Liver (tissue), 9 donors: ENCODE measurements around the gene ACAN. TPM values are rescaled to one million over a fixed set of nuclear protein-coding genes. Genes with fewer than 3 reads are reported as not detected.

Experiments
- DNase-seq: peaks from one replicate; pipeline ENCODE4 v3.0.0-alpha.2; 2017; ENCODE audit warnings: low spot score
- H3K27ac ChIP-seq, 2 donors: one replicate each; pipeline ENCODE4 v1.7.0; 2013; ENCODE audit warnings: inconsistent platforms in 2 of 2, low read length in 2 of 2, control low read depth in 1 of 2, low read depth in 1 of 2, mild to moderate bottlenecking in 1 of 2
- H3K27me3 ChIP-seq, 4 donors: one replicate each; pipeline versions ENCODE4 v1.6.1 to v1.7.0; 2013; ENCODE audit warnings: low read length in 3 of 4, inconsistent platforms in 1 of 4, mild to moderate bottlenecking in 1 of 4, moderate library complexity in 1 of 4; ENCODE audit not compliant: control insufficient read depth in 4 of 4, insufficient read depth in 4 of 4
- H3K36me3 ChIP-seq, 4 donors: one replicate each; pipeline versions ENCODE4 v1.6.1 to v1.7.0; 2013; ENCODE audit warnings: low read length in 3 of 4, mild to moderate bottlenecking in 3 of 4, low read depth in 1 of 4, moderate library complexity in 1 of 4; ENCODE audit not compliant: control insufficient read depth in 4 of 4, insufficient read depth in 3 of 4
- H3K4me1 ChIP-seq, 4 donors: one replicate each; pipeline versions ENCODE4 v1.6.1 to v1.7.0; 2013; ENCODE audit warnings: low read length in 3 of 4, mild to moderate bottlenecking in 3 of 4, moderate library complexity in 1 of 4; ENCODE audit not compliant: control insufficient read depth in 4 of 4, insufficient read depth in 4 of 4
- H3K4me3 ChIP-seq, 3 donors: one replicate each; pipeline versions ENCODE4 v1.6.1 to v1.7.0; 2013; ENCODE audit warnings: low read length in 3 of 3, control low read depth in 1 of 3, low read depth in 1 of 3, mild to moderate bottlenecking in 1 of 3
- H3K9ac ChIP-seq, 2 donors: one replicate each; pipeline ENCODE4 v1.7.0; 2013; ENCODE audit warnings: low read length in 2 of 2, mild to moderate bottlenecking in 2 of 2, moderate library complexity in 2 of 2, control low read depth in 1 of 2, low read depth in 1 of 2
- H3K9me3 ChIP-seq, 4 donors: one replicate each; pipeline versions ENCODE4 v1.6.1 to v1.7.0; 2013; ENCODE audit warnings: low read length in 3 of 4; ENCODE audit not compliant: control insufficient read depth in 4 of 4
- ATF3 ChIP-seq: IDR thresholded peaks from 2 replicates; pipeline ENCODE4 v1.6.1; 2016; ENCODE audit warnings: antibody characterized with exemption
- FOXA1 ChIP-seq: IDR thresholded peaks from 2 replicates; pipeline ENCODE4 v1.6.1; 2016; ENCODE audit warnings: antibody characterized with exemption
- FOXA2 ChIP-seq: IDR thresholded peaks from 2 replicates; pipeline ENCODE4 v1.6.1; 2016; ENCODE audit warnings: antibody characterized with exemption
- GABPA ChIP-seq, 2 donors: IDR thresholded peaks in 1 of 2; conservative IDR thresholded peaks in 1 of 2; 2 replicates each; pipeline ENCODE4 v1.6.1; 2016; ENCODE audit warnings: antibody characterized with exemption in 2 of 2, mild to moderate bottlenecking in 1 of 2, moderate library complexity in 1 of 2
- HNF4A ChIP-seq, 2 donors: conservative IDR thresholded peaks; 2 replicates each; pipeline ENCODE4 v1.6.1; 2016; ENCODE audit warnings: antibody characterized with exemption in 2 of 2, mild to moderate bottlenecking in 2 of 2
- HNF4G ChIP-seq: IDR thresholded peaks from 2 replicates; pipeline ENCODE4 v1.6.1; 2016; ENCODE audit warnings: antibody characterized with exemption
- MAX ChIP-seq: IDR thresholded peaks from 2 replicates; pipeline ENCODE4 v1.6.1; 2016; ENCODE audit warnings: antibody characterized with exemption
- RXRA ChIP-seq, 2 donors: IDR thresholded peaks; 2 replicates each; pipeline ENCODE4 v1.6.1; 2017 to 2018; ENCODE audit warnings: antibody characterized with exemption in 2 of 2, mild to moderate bottlenecking in 1 of 2
- SP1 ChIP-seq: IDR thresholded peaks from 2 replicates; pipeline ENCODE4 v1.6.1; 2018; ENCODE audit warnings: antibody characterized with exemption, mild to moderate bottlenecking
- TAF1 ChIP-seq: conservative IDR thresholded peaks from 2 replicates; pipeline ENCODE4 v1.6.1; 2016; ENCODE audit warnings: antibody characterized with exemption, mild to moderate bottlenecking
- YY1 ChIP-seq: IDR thresholded peaks from 2 replicates; pipeline ENCODE4 v1.6.1; 2016; ENCODE audit warnings: antibody characterized with exemption, mild to moderate bottlenecking
- ZBTB33 ChIP-seq: IDR thresholded peaks from 2 replicates; pipeline ENCODE4 v1.6.1; 2016; ENCODE audit warnings: antibody characterized with exemption
- WGBS: extraction: QIAGEN DNeasy Blood & Tissue Kit; methylation state at CpG from one replicate; pipeline ENCODE4 v1.1.7; 2013; 5-methylcytosine and 5-hydroxymethylcytosine counted together
- polyA plus RNA-seq, 2 donors: library from polyadenylated mRNA; stranded (reverse) in 1 of 2; unstranded in 1 of 2; fragments of 200-250 nt in 1 of 2; fragments of >200 nt in 1 of 2; fragmentation: Nextera tagmentation in 1 of 2; extraction: Ambion mirVana in 1 of 2; gene quantifications; one replicate each; pipeline versions ENCODE4 v1.2.1 to v1.2.3, GENCODE V29; 2013 to 2015
- total RNA-seq, 2 donors: library from RNA; depleted of rRNA; stranded (reverse); fragments of >200 nt; gene quantifications; one replicate each; pipeline ENCODE4 v1.2.3, GENCODE V29; 2014
- TF ChIP-seq, protein P1 (sequence below): IDR thresholded peaks from 2 replicates; pipeline ENCODE4 v1.6.1; 2016; ENCODE audit warnings: antibody characterized with exemption, mild to moderate bottlenecking
- donor health status: healthy.
- donor health status: healthy.
- donor health status: healthy.
- donor health status: healthy.
- donor health status: healthy.

Gene ACAN
- total and polyA plus RNA-seq, 4 donors = under 0.01 to 0.05 (median under 0.01) TPM; not detected in 1

DNA sequence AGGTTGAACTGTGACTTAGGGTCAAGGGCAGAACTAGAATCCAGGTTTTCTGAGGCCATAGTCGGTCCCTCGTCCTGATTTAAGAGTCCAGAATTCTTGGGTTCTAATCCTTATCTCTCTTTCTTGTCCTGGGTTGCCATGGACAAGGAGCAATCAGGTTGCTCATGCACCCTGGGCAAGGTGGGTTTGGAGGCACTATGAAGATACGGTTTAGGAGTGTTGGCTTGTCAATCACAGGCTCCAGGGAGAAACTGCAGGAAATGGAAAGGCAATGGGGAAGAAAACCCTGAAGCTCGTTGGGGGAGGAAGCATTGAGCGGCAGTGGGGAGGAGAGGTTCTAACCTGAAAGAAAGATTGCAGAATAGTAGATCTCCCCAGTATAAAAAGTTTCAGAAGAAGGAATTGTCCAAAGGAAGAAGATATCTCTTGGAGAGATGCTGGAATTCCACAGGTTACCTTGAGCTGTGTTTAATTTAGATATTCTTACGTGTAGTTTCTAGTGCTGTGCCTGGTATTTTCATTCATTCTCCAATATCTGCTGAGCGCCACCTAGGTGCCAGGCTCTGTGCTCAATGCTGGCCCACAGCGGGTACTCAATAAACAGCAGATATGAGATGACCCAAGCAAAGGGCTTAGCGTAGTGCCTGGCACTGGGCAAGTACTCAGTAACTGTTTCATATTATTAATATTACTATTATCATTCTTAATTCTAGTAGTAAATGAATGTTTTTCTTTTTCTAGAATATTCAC, 2.0 kb downstream of the ACAN start (continued):
- TF ChIP-seq, protein P1, sequence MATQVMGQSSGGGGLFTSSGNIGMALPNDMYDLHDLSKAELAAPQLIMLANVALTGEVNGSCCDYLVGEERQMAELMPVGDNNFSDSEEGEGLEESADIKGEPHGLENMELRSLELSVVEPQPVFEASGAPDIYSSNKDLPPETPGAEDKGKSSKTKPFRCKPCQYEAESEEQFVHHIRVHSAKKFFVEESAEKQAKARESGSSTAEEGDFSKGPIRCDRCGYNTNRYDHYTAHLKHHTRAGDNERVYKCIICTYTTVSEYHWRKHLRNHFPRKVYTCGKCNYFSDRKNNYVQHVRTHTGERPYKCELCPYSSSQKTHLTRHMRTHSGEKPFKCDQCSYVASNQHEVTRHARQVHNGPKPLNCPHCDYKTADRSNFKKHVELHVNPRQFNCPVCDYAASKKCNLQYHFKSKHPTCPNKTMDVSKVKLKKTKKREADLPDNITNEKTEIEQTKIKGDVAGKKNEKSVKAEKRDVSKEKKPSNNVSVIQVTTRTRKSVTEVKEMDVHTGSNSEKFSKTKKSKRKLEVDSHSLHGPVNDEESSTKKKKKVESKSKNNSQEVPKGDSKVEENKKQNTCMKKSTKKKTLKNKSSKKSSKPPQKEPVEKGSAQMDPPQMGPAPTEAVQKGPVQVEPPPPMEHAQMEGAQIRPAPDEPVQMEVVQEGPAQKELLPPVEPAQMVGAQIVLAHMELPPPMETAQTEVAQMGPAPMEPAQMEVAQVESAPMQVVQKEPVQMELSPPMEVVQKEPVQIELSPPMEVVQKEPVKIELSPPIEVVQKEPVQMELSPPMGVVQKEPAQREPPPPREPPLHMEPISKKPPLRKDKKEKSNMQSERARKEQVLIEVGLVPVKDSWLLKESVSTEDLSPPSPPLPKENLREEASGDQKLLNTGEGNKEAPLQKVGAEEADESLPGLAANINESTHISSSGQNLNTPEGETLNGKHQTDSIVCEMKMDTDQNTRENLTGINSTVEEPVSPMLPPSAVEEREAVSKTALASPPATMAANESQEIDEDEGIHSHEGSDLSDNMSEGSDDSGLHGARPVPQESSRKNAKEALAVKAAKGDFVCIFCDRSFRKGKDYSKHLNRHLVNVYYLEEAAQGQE = no peak
- TF ChIP-seq ATF3 (no peak), HNF4A (conservative IDR thresholded peaks at IDR 0.05) (no peak), TAF1 (no peak)

GRCh38 chr15:88810446-88810845, 7.2 kb downstream of the ACAN start:
- H3K9me3 ChIP-seq = no peaks in the 10 kb centered on the region
- H3K4me1 ChIP-seq = no peaks in the 10 kb centered on the region
- no peaks in the 10 kb centered on the region for H3K36me3 ChIP-seq
- WGBS = 76% methylated on average over 6 of the region's 6 CpGs
- no peak for DNase-seq
- no peak overlapping the region for H3K4me3 ChIP-seq
- no peak overlapping the region for H3K9ac ChIP-seq
- no peak overlapping the region for H3K27ac ChIP-seq
- no peak for TF ChIP-seq YY1
- H3K27me3 ChIP-seq = peaks cover 0 to 3% (median 1%) of the 10 kb centered on the region in 4 donors

DNA sequence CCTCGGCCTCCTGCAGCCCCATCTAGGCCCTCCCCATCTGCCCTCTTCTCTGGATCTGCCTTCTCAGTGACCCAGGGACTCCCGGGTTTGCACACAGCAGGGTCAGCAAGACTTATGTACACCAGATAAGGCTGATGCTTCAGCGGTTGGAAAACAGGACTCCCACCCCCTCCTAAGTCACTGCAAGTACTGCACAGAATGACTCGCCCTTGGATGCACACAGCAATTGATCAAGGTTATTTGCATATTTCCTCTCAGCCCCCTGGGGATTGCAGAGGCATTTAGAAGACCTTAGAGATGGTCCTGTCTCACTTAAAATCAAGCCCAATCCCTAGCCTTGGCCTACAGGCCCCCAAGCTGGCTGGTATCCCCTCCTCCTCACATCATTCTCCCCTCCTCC, 8.9 kb downstream of the ACAN start:
- H3K4me3 ChIP-seq = no peak overlapping the region
- H3K27ac ChIP-seq = no peak overlapping the region
- TF ChIP-seq GABPA (IDR thresholded peaks at IDR 0.05 in 1 of 2, conservative IDR thresholded peaks at IDR 0.05 in 1 of 2) (no peak), TAF1 (no peak), HNF4A (conservative IDR thresholded peaks at IDR 0.05) (no peak), ATF3 (no peak), HNF4G (no peak), FOXA2 (no peak), RXRA (IDR thresholded peaks at IDR 0.05) (no peak), FOXA1 (no peak), ZBTB33 (no peak), SP1 (no peak), MAX (no peak)
- no peaks in the 10 kb centered on the region for H3K36me3 ChIP-seq
- H3K27me3 ChIP-seq = peaks cover 0 to 3% (median 0%) of the 10 kb centered on the region in 4 donors
- WGBS = 22% methylated on average over 4 of the region's 4 CpGs
- no peaks in the 10 kb centered on the region for H3K4me1 ChIP-seq
- H3K9me3 ChIP-seq = no peaks in the 10 kb centered on the region
- H3K9ac ChIP-seq = no peak overlapping the region
- DNase-seq = no peak
